Natural killer cell (primary cell): ENCODE results near the gene OCLN. TPM values are rescaled to one million over a fixed set of nuclear protein-coding genes. Genes with fewer than 3 reads are reported as not detected.
"Not testable (repeated sequence)": the region's sequence is repeated elsewhere in the genome, so short reads cannot be mapped to it uniquely, and the experiment has no call there.

Experiments used
- ATAC-seq, 3 donors: fragments of 150-1000 bp in 2 of 3; fragments of 200-7000 bp in 1 of 3; cut with Tn5 transposase; 1 replicate in 1 of 3; 2 replicates in 2 of 3; pipeline ENCODE4 v1.10.0; 2021; ENCODE audit warnings: mild to moderate bottlenecking in 2 of 3, moderate library complexity in 2 of 3
- DNase-seq, 2 donors: peaks; one replicate each; pipeline versions ENCODE4 v3.0.0 to v3.0.0-alpha.2; 2013 to 2021; ENCODE audit warnings: mixed read lengths in 1 of 2
- H3K27ac ChIP-seq: one replicate; pipeline ENCODE4 v1.5.1; 2013; ENCODE audit warnings: mild to moderate bottlenecking, low read length
- H3K27me3 ChIP-seq: one replicate; pipeline ENCODE4 v1.6.1; 2013; ENCODE audit warnings: low read length; ENCODE audit not compliant: control insufficient read depth, insufficient read depth
- H3K36me3 ChIP-seq: one replicate; pipeline ENCODE4 v1.6.1; 2013; ENCODE audit warnings: low read length; ENCODE audit not compliant: control insufficient read depth, insufficient read depth
- H3K4me1 ChIP-seq: one replicate; pipeline ENCODE4 v1.6.1; 2013; ENCODE audit warnings: low read length; ENCODE audit not compliant: control insufficient read depth, insufficient read depth
- H3K4me3 ChIP-seq: one replicate; pipeline ENCODE4 v1.5.1; 2013; ENCODE audit warnings: low read length
- H3K9me3 ChIP-seq: one replicate; pipeline ENCODE4 v1.6.1; 2013; ENCODE audit warnings: low read length; ENCODE audit not compliant: control insufficient read depth, insufficient read depth
- H3K27ac Mint-ChIP-seq, 2 donors: one replicate each; pipeline ENCODE4 v1.8.0; 2022; ENCODE audit warnings: mild to moderate bottlenecking in 2 of 2, mixed read lengths in 2 of 2, moderate library complexity in 1 of 2
- H3K27me3 Mint-ChIP-seq, 2 donors: one replicate each; pipeline ENCODE4 v1.8.0; 2022; ENCODE audit warnings: low read depth in 2 of 2, mixed read lengths in 2 of 2
- H3K36me3 Mint-ChIP-seq: one replicate; pipeline ENCODE4 v1.8.0; 2022; ENCODE audit warnings: mixed read lengths
- H3K4me1 Mint-ChIP-seq, 2 donors: one replicate each; pipeline ENCODE4 v1.8.0; 2022; ENCODE audit warnings: mixed read lengths in 2 of 2
- H3K4me3 Mint-ChIP-seq: one replicate; pipeline ENCODE4 v1.8.0; 2022; ENCODE audit warnings: mild to moderate bottlenecking, moderate library complexity, mixed read lengths
- H3K9me3 Mint-ChIP-seq, 2 donors: one replicate each; pipeline ENCODE4 v1.8.0; 2022; ENCODE audit warnings: mixed read lengths in 2 of 2
- WGBS: methylation state at CpG from one replicate; pipeline ENCODE4 v1.1.7; 2013; ENCODE audit warnings: missing lambda C conversion rate; ENCODE audit not compliant: insufficient coverage; 5-methylcytosine and 5-hydroxymethylcytosine counted together
- intact Hi-C: fragments of 100-400 bp; cut with micrococcal nuclease; formaldehyde crosslinking; loops from one replicate; pipeline ENCODE4 v1.14.2; 2022
- total RNA-seq, 4 donors: library from RNA; stranded (reverse); fragments of 120-200 nt in 1 of 4; gene quantifications; one replicate each; pipeline versions ENCODE4 v1.2.3 to v1.2.4, GENCODE V29; 2013 to 2022
- TF ChIP-seq, protein P1 (sequence below): fragments of 200-600 bp; IDR thresholded peaks from one replicate; pipeline ENCODE4 v1.8.0; 2022; ENCODE audit warnings: antibody characterized with exemption

OCLN gene
- total RNA-seq, 3 donors from 2014 or later (not counting 1 experiment from before 2014, with no cell fraction given) = 0.68 to 1.8 (median 1.3) TPM

DNA sequence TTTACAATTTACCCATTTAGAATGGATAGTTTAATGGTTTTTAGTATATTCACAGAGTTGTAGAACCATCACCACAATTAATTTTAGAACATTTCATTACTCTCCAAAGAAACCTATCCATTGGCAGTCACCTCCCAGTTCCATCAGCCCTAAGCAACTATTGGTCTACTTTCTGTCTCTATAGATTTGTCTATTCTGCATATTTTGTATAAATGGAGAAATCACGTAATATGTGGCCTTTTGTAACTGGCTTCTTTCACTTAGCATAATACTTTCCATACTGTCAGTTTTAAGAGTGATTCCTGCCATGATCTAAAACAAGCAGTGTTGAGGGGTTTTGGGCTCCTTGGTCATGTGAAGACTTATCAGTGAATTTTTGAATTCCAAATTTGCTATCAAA is 12.7 kb downstream of the OCLN start:
- ATAC-seq (no peak), DNase-seq (no peak)
- no peak overlapping the region for H3K4me3 Mint-ChIP-seq
- no peaks in the 10 kb centered on the region for H3K4me1 Mint-ChIP-seq
- no CpG with 5 or more reads among the region's 1 CpG for WGBS
- H3K9me3 Mint-ChIP-seq = no peaks in the 10 kb centered on the region
- H3K27me3 Mint-ChIP-seq = no peaks in the 10 kb centered on the region
- H3K36me3 Mint-ChIP-seq = no peaks in the 10 kb centered on the region
- Histone ChIP-seq H3K9me3 (no peaks in the 10 kb centered on the region), H3K36me3 (no peaks in the 10 kb centered on the region), H3K4me1 (no peaks in the 10 kb centered on the region), H3K4me3 (no peak overlapping the region), H3K27me3 (no peaks in the 10 kb centered on the region), H3K27ac (no peak overlapping the region)
- H3K27ac Mint-ChIP-seq = no peak overlapping the region
- TF ChIP-seq, protein P1, sequence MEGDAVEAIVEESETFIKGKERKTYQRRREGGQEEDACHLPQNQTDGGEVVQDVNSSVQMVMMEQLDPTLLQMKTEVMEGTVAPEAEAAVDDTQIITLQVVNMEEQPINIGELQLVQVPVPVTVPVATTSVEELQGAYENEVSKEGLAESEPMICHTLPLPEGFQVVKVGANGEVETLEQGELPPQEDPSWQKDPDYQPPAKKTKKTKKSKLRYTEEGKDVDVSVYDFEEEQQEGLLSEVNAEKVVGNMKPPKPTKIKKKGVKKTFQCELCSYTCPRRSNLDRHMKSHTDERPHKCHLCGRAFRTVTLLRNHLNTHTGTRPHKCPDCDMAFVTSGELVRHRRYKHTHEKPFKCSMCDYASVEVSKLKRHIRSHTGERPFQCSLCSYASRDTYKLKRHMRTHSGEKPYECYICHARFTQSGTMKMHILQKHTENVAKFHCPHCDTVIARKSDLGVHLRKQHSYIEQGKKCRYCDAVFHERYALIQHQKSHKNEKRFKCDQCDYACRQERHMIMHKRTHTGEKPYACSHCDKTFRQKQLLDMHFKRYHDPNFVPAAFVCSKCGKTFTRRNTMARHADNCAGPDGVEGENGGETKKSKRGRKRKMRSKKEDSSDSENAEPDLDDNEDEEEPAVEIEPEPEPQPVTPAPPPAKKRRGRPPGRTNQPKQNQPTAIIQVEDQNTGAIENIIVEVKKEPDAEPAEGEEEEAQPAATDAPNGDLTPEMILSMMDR = no peak
- intact Hi-C loops = no loop called here

DNA sequence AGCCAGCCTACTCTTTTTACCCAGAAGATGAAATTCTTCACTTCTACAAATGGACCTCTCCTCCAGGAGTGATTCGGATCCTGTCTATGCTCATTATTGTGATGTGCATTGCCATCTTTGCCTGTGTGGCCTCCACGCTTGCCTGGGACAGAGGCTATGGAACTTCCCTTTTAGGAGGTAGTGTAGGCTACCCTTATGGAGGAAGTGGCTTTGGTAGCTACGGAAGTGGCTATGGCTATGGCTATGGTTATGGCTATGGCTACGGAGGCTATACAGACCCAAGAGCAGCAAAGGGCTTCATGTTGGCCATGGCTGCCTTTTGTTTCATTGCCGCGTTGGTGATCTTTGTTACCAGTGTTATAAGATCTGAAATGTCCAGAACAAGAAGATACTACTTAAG is 16.6 kb downstream of the OCLN start:
- H3K36me3 ChIP-seq = no peaks in the 10 kb centered on the region
- Mint-ChIP-seq H3K36me3 (no peaks in the 10 kb centered on the region), H3K27ac (no peak overlapping the region), H3K4me3 (no peak overlapping the region), H3K4me1 (no peaks in the 10 kb centered on the region), H3K27me3 (no peaks in the 10 kb centered on the region), H3K9me3 (no peaks in the 10 kb centered on the region)
- intact Hi-C loops = no loop called here
- H3K4me3 ChIP-seq = no peak overlapping the region
- TF ChIP-seq, protein P1 = no peak
- no peak for ATAC-seq
- no peaks in the 10 kb centered on the region for H3K27me3 ChIP-seq
- no peak for DNase-seq
- H3K9me3 ChIP-seq = no peaks in the 10 kb centered on the region
- 92% methylated on average over 6 of the region's 6 CpGs for WGBS
- no peak overlapping the region for H3K27ac ChIP-seq
- H3K4me1 ChIP-seq = no peaks in the 10 kb centered on the region

DNA sequence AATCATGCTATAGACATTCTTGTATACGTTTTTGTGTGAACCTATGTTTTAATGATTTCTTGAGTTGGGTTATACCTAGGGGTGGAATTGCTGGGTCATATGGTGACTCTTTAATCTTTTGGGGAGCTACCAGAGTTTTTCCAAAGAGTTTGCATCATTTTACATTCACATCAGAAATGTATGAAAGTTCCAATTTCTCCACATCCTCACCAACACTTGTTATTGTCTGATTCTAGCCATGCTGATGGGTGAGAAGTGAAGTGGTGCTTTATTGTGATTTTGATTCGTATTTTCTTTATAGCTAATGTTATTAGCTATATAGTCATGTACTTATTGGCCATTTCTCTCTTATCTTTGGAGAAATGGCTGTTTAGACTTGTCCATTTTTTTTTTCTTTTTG is 18.1 kb downstream of the OCLN start:
- no peaks in the 10 kb centered on the region for H3K4me1 ChIP-seq
- 100% methylated on average over 1 of the region's 2 CpGs for WGBS
- H3K27ac ChIP-seq = no peak overlapping the region
- TF ChIP-seq, protein P1 = no peak
- Mint-ChIP-seq H3K4me3 (no peak overlapping the region), H3K4me1 (no peaks in the 10 kb centered on the region), H3K27me3 (no peaks in the 10 kb centered on the region), H3K27ac (no peak overlapping the region), H3K9me3 (no peaks in the 10 kb centered on the region), H3K36me3 (no peaks in the 10 kb centered on the region)
- H3K4me3 ChIP-seq = no peak overlapping the region
- no peaks in the 10 kb centered on the region for H3K36me3 ChIP-seq
- intact Hi-C loops = no loop called here
- ATAC-seq = no peak
- H3K27me3 ChIP-seq = no peaks in the 10 kb centered on the region
- no peak for DNase-seq
- no peaks in the 10 kb centered on the region for H3K9me3 ChIP-seq

DNA sequence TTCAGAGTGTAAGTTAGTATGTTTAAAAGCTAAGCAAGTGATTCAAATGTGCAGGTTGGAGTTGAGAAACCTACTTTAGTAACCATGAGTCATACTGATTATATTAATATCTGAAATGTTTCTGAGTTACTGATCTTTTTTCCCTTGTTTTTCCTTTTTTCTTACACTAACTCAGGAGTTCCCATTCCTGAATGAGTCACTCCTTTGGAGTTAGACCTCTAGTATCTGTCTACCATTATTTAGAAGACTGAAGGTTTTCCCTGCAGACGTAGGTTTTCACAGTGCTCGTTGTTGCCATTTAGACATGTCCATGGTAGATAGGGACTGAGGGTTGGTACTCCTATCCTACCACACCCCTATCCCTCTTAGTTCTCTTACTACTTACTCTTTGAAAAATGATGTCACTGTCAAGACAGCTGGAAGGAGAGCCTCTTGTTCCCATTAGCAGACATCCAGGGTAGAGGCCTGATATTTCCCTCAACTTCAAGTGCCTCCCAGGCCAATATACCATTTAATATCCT is 20.2 kb downstream of the OCLN start:
- Mint-ChIP-seq H3K36me3 (no peaks in the 10 kb centered on the region), H3K9me3 (no peaks in the 10 kb centered on the region), H3K4me3 (no peak overlapping the region), H3K4me1 (no peaks in the 10 kb centered on the region), H3K27me3 (no peaks in the 10 kb centered on the region), H3K27ac (no peak overlapping the region)
- no peak overlapping the region for H3K4me3 ChIP-seq
- ATAC-seq (no peak), DNase-seq (no peak)
- H3K9me3 ChIP-seq = no peaks in the 10 kb centered on the region
- H3K36me3 ChIP-seq = no peaks in the 10 kb centered on the region
- intact Hi-C loops = no loop called here
- TF ChIP-seq, protein P1 = no peak
- no CpG with 5 or more reads among the region's 2 CpGs for WGBS
- no peaks in the 10 kb centered on the region for H3K4me1 ChIP-seq
- no peaks in the 10 kb centered on the region for H3K27me3 ChIP-seq
- no peak overlapping the region for H3K27ac ChIP-seq

DNA sequence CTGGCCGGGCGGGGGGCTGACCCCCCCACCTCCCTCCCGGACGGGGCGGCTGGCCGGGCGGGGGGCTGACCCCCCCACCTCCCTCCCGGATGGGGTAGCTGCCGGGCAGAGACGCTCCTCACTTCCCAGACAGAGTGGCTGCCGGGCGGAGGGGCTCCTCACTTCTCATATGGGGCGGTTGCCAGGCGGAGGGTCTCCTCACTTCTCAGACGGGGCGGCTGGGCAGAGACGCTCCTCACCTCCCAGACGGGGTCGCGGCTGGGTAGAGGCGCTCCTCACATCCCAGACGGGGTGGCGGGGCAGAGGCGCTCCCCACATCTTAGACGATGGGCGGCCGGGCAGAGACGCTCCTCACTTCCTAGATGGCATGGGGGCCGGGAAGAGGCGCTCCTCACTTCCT is 23.0 kb downstream of the OCLN start:
- H3K9me3 ChIP-seq, H3K27ac ChIP-seq, H3K9me3 Mint-ChIP-seq, H3K4me1 Mint-ChIP-seq, H3K4me1 ChIP-seq, H3K27ac Mint-ChIP-seq, H3K36me3 ChIP-seq, H3K27me3 Mint-ChIP-seq, DNase-seq, H3K4me3 Mint-ChIP-seq, H3K27me3 ChIP-seq, H3K4me3 ChIP-seq, H3K36me3 Mint-ChIP-seq, intact Hi-C loops, ATAC-seq: not testable (repeated sequence)
- WGBS = 96% methylated on average over 14 of the region's 30 CpGs
